Liver (tissue), 9 donors: ENCODE data around the gene VPS37D. TPM values are rescaled to one million over a fixed set of nuclear protein-coding genes. Genes with fewer than 3 reads are reported as not detected.

Experiments used
- DNase-seq: peaks from one replicate; pipeline ENCODE4 v3.0.0-alpha.2; 2017; ENCODE audit warnings: low spot score
- H3K27ac ChIP-seq, 2 donors: one replicate each; pipeline ENCODE4 v1.7.0; 2013; ENCODE audit warnings: inconsistent platforms in 2 of 2, low read length in 2 of 2, control low read depth in 1 of 2, low read depth in 1 of 2, mild to moderate bottlenecking in 1 of 2
- H3K27me3 ChIP-seq, 4 donors: one replicate each; pipeline versions ENCODE4 v1.6.1 to v1.7.0; 2013; ENCODE audit warnings: low read length in 3 of 4, inconsistent platforms in 1 of 4, mild to moderate bottlenecking in 1 of 4, moderate library complexity in 1 of 4; ENCODE audit not compliant: control insufficient read depth in 4 of 4, insufficient read depth in 4 of 4
- H3K36me3 ChIP-seq, 4 donors: one replicate each; pipeline versions ENCODE4 v1.6.1 to v1.7.0; 2013; ENCODE audit warnings: low read length in 3 of 4, mild to moderate bottlenecking in 3 of 4, low read depth in 1 of 4, moderate library complexity in 1 of 4; ENCODE audit not compliant: control insufficient read depth in 4 of 4, insufficient read depth in 3 of 4
- H3K4me1 ChIP-seq, 4 donors: one replicate each; pipeline versions ENCODE4 v1.6.1 to v1.7.0; 2013; ENCODE audit warnings: low read length in 3 of 4, mild to moderate bottlenecking in 3 of 4, moderate library complexity in 1 of 4; ENCODE audit not compliant: control insufficient read depth in 4 of 4, insufficient read depth in 4 of 4
- H3K4me3 ChIP-seq, 3 donors: one replicate each; pipeline versions ENCODE4 v1.6.1 to v1.7.0; 2013; ENCODE audit warnings: low read length in 3 of 3, control low read depth in 1 of 3, low read depth in 1 of 3, mild to moderate bottlenecking in 1 of 3
- H3K9ac ChIP-seq, 2 donors: one replicate each; pipeline ENCODE4 v1.7.0; 2013; ENCODE audit warnings: low read length in 2 of 2, mild to moderate bottlenecking in 2 of 2, moderate library complexity in 2 of 2, control low read depth in 1 of 2, low read depth in 1 of 2
- H3K9me3 ChIP-seq, 4 donors: one replicate each; pipeline versions ENCODE4 v1.6.1 to v1.7.0; 2013; ENCODE audit warnings: low read length in 3 of 4; ENCODE audit not compliant: control insufficient read depth in 4 of 4
- FOXA1 ChIP-seq: IDR thresholded peaks from 2 replicates; pipeline ENCODE4 v1.6.1; 2016; ENCODE audit warnings: antibody characterized with exemption
- FOXA2 ChIP-seq: IDR thresholded peaks from 2 replicates; pipeline ENCODE4 v1.6.1; 2016; ENCODE audit warnings: antibody characterized with exemption
- GABPA ChIP-seq, 2 donors: IDR thresholded peaks in 1 of 2; conservative IDR thresholded peaks in 1 of 2; 2 replicates each; pipeline ENCODE4 v1.6.1; 2016; ENCODE audit warnings: antibody characterized with exemption in 2 of 2, mild to moderate bottlenecking in 1 of 2, moderate library complexity in 1 of 2
- HNF4A ChIP-seq, 2 donors: conservative IDR thresholded peaks; 2 replicates each; pipeline ENCODE4 v1.6.1; 2016; ENCODE audit warnings: antibody characterized with exemption in 2 of 2, mild to moderate bottlenecking in 2 of 2
- JUND ChIP-seq, 2 donors: IDR thresholded peaks; 2 replicates each; pipeline ENCODE4 v1.6.1; 2016; ENCODE audit warnings: antibody characterized with exemption in 2 of 2
- NR2F2 ChIP-seq: IDR thresholded peaks from 2 replicates; pipeline ENCODE4 v1.6.1; 2016; ENCODE audit warnings: antibody characterized with exemption
- RAD21 ChIP-seq, 2 donors: IDR thresholded peaks; 2 replicates each; pipeline ENCODE4 v1.6.1; 2016; ENCODE audit warnings: antibody characterized with exemption in 2 of 2, mild to moderate bottlenecking in 2 of 2
- RXRA ChIP-seq, 2 donors: IDR thresholded peaks; 2 replicates each; pipeline ENCODE4 v1.6.1; 2017 to 2018; ENCODE audit warnings: antibody characterized with exemption in 2 of 2, mild to moderate bottlenecking in 1 of 2
- TAF1 ChIP-seq: conservative IDR thresholded peaks from 2 replicates; pipeline ENCODE4 v1.6.1; 2016; ENCODE audit warnings: antibody characterized with exemption, mild to moderate bottlenecking
- YY1 ChIP-seq: IDR thresholded peaks from 2 replicates; pipeline ENCODE4 v1.6.1; 2016; ENCODE audit warnings: antibody characterized with exemption, mild to moderate bottlenecking
- ZBTB33 ChIP-seq: IDR thresholded peaks from 2 replicates; pipeline ENCODE4 v1.6.1; 2016; ENCODE audit warnings: antibody characterized with exemption
- WGBS: extraction: QIAGEN DNeasy Blood & Tissue Kit; methylation state at CpG from one replicate; pipeline ENCODE4 v1.1.7; 2013; 5-methylcytosine and 5-hydroxymethylcytosine counted together
- polyA plus RNA-seq, 2 donors: library from polyadenylated mRNA; stranded (reverse) in 1 of 2; unstranded in 1 of 2; fragments of 200-250 nt in 1 of 2; fragments of >200 nt in 1 of 2; fragmentation: Nextera tagmentation in 1 of 2; extraction: Ambion mirVana in 1 of 2; gene quantifications; one replicate each; pipeline versions ENCODE4 v1.2.1 to v1.2.3, GENCODE V29; 2013 to 2015
- total RNA-seq, 2 donors: library from RNA; depleted of rRNA; stranded (reverse); fragments of >200 nt; gene quantifications; one replicate each; pipeline ENCODE4 v1.2.3, GENCODE V29; 2014
- TF ChIP-seq, protein P1 (sequence below): IDR thresholded peaks from 2 replicates; pipeline ENCODE4 v1.6.1; 2016; ENCODE audit warnings: antibody characterized with exemption
- TF ChIP-seq, protein P2 (sequence below): IDR thresholded peaks from 2 replicates; pipeline ENCODE4 v1.6.1; 2016; ENCODE audit warnings: antibody characterized with exemption, mild to moderate bottlenecking
- donor health status: healthy.
- donor health status: healthy.
- donor health status: healthy.
- donor health status: healthy.
- donor health status: healthy.

The VPS37D gene
- total and polyA plus RNA-seq, 4 donors, result 0.38 to 3.3 (median 1.3) TPM

DNA sequence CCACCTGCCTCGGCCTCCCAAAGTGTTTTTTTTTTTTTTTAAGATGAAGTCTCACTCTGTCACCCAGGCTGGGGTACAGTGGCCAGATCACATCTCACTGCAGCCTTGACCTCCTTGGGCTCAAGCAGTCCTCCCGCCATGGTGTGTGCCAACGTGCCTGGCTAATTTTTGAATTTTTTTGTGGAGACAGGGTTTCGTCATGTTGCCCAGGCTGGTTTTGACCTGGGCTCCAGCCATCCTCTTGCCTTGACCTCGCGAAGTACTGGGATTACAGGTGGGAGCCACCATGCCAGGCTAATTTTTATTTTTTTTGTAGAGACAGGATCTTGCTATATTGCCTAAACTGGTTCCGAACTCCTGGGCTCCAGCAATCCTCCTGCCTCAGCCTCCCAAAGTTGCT is 34.3 kb upstream of the VPS37D start:
- H3K9ac ChIP-seq, result no peak overlapping the region
- no peaks in the 10 kb centered on the region for H3K9me3 ChIP-seq
- H3K27ac ChIP-seq, result no peak overlapping the region
- peaks cover 0 to 2% (median 0%) of the 10 kb centered on the region in 4 donors for H3K36me3 ChIP-seq
- DNase-seq, result no peak
- TF ChIP-seq JUND (IDR thresholded peaks at IDR 0.05) (no peak), YY1 (no peak), NR2F2 (no peak), RAD21 (IDR thresholded peaks at IDR 0.05) (no peak), FOXA1 (no peak), TAF1 (no peak), FOXA2 (no peak), ZBTB33 (no peak), RXRA (IDR thresholded peaks at IDR 0.05) (no peak)
- WGBS, result 54% methylated on average over 7 of the region's 7 CpGs
- no peaks in the 10 kb centered on the region for H3K27me3 ChIP-seq
- H3K4me3 ChIP-seq, result no peak overlapping the region
- H3K4me1 ChIP-seq, result peaks cover 1 to 11% (median 6%) of the 10 kb centered on the region in 4 donors

GRCh38 chr7:73633844-73634243 is 33.8 kb upstream of the VPS37D start:
- H3K9ac ChIP-seq, result no peak overlapping the region
- no peak overlapping the region for H3K27ac ChIP-seq
- peaks cover 0 to 2% (median 0%) of the 10 kb centered on the region in 4 donors for H3K36me3 ChIP-seq
- no peak for DNase-seq
- no peaks in the 10 kb centered on the region for H3K27me3 ChIP-seq
- H3K9me3 ChIP-seq, result no peaks in the 10 kb centered on the region
- H3K4me1 ChIP-seq, result peaks cover 1 to 11% (median 6%) of the 10 kb centered on the region in 4 donors
- 69% methylated on average over 8 of the region's 8 CpGs for WGBS
- H3K4me3 ChIP-seq, result no peak overlapping the region
- TF ChIP-seq, protein P1, sequence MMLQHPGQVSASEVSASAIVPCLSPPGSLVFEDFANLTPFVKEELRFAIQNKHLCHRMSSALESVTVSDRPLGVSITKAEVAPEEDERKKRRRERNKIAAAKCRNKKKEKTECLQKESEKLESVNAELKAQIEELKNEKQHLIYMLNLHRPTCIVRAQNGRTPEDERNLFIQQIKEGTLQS, result no peak
- no peak for TF ChIP-seq GABPA (IDR thresholded peaks at IDR 0.05 in 1 of 2, conservative IDR thresholded peaks at IDR 0.05 in 1 of 2)
- TF ChIP-seq HNF4A (conservative IDR thresholded peaks at IDR 0.05), result no peak
- TF ChIP-seq YY1, result no peak
- TF ChIP-seq RXRA (IDR thresholded peaks at IDR 0.05), result no peak
- no peak for TF ChIP-seq NR2F2

GRCh38 chr7:73635428-73636200 is 32.0 kb upstream of the VPS37D start:
- Histone ChIP-seq H3K9ac (no peak overlapping the region), H3K27me3 (no peaks in the 10 kb centered on the region), H3K9me3 (no peaks in the 10 kb centered on the region), H3K27ac (no peak overlapping the region), H3K4me3 (no peak overlapping the region), H3K36me3 (peaks cover 0 to 2% (median 0%) of the 10 kb centered on the region in 4 donors), H3K4me1 (peaks cover 1 to 10% (median 6%) of the 10 kb centered on the region in 4 donors)
- DNase-seq, result no peak
- 93% methylated on average over 8 of the region's 8 CpGs for whole genome bisulfite sequencing
- TF ChIP-seq FOXA1 (no peak), HNF4A (conservative IDR thresholded peaks at IDR 0.05) (no peak), JUND (IDR thresholded peaks at IDR 0.05) (no peak), ZBTB33 (no peak), YY1 (no peak)
- TF ChIP-seq, protein P2, sequence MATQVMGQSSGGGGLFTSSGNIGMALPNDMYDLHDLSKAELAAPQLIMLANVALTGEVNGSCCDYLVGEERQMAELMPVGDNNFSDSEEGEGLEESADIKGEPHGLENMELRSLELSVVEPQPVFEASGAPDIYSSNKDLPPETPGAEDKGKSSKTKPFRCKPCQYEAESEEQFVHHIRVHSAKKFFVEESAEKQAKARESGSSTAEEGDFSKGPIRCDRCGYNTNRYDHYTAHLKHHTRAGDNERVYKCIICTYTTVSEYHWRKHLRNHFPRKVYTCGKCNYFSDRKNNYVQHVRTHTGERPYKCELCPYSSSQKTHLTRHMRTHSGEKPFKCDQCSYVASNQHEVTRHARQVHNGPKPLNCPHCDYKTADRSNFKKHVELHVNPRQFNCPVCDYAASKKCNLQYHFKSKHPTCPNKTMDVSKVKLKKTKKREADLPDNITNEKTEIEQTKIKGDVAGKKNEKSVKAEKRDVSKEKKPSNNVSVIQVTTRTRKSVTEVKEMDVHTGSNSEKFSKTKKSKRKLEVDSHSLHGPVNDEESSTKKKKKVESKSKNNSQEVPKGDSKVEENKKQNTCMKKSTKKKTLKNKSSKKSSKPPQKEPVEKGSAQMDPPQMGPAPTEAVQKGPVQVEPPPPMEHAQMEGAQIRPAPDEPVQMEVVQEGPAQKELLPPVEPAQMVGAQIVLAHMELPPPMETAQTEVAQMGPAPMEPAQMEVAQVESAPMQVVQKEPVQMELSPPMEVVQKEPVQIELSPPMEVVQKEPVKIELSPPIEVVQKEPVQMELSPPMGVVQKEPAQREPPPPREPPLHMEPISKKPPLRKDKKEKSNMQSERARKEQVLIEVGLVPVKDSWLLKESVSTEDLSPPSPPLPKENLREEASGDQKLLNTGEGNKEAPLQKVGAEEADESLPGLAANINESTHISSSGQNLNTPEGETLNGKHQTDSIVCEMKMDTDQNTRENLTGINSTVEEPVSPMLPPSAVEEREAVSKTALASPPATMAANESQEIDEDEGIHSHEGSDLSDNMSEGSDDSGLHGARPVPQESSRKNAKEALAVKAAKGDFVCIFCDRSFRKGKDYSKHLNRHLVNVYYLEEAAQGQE, result no peak
